ENCODE measurements around the gene C2orf69.
A peak's percentile ranks its signal among the peaks of the same experiment; 100 is the strongest.
"Not testable (repeated sequence)": the region's sequence is repeated elsewhere in the genome, so short reads cannot be mapped to it uniquely, and the experiment has no call there.

Gene C2orf69, protein sequence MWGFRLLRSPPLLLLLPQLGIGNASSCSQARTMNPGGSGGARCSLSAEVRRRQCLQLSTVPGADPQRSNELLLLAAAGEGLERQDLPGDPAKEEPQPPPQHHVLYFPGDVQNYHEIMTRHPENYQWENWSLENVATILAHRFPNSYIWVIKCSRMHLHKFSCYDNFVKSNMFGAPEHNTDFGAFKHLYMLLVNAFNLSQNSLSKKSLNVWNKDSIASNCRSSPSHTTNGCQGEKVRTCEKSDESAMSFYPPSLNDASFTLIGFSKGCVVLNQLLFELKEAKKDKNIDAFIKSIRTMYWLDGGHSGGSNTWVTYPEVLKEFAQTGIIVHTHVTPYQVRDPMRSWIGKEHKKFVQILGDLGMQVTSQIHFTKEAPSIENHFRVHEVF

DNA sequence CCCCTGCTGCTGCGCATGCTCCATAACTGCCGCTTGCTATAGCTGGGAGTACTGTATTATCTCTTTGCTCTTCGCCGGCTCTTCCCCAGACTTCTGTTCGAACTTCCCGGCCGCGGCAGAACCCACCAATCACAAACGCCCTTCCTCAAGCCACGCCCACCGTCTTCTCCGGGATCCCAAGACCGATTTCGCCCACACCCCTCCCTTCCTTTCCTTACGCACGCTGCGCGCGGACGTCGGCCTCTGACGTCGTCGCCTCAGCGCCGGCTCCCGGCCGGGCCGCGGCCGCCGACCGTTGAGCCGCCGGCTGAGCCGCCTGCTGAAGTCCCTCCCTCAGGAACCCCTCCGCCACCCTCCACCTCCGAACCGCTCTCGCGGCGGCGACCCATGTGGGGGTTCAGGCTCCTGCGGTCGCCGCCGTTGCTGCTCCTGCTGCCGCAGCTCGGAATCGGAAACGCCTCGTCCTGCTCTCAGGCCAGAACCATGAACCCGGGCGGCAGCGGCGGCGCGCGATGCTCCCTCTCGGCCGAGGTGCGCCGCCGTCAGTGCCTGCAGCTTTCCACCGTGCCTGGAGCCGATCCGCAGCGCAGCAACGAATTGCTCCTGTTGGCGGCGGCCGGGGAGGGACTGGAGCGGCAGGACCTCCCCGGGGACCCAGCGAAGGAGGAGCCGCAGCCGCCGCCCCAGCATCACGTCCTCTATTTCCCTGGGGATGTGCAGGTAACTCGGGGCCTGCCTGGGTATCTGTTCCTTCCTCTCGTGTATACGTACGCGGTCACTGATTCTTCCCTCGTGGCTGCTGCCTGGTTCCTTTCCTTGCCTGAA is at the start of gene C2orf69:
Gene C2orf69 (plus strand): TSS at position 242 of the 825 bp plus-strand sequence. CDS start 146 bp downstream, at position 388.
- peak; percentile 100 for DNase-seq

DNA sequence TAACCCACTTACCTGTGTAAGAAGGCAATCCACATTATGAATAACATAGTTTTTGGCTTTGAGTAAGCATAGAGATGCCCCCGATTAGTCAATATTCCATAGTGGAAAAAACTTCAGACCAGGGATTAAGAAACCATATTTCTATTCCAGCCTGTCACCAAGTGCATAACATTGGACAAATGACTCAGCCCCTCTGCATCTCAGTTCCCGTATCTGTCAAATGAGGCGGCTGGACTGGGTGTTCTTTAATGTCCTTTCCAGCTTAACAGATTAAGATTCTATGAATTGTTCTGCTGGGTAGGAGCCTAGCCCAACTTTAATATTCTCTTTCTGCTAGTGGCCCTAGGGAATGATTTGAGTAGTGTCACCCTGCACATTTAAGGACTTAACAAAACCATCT is 48.3 kb upstream of the C2orf69 start:
- peak; percentile 59 for DNase-seq

DNA sequence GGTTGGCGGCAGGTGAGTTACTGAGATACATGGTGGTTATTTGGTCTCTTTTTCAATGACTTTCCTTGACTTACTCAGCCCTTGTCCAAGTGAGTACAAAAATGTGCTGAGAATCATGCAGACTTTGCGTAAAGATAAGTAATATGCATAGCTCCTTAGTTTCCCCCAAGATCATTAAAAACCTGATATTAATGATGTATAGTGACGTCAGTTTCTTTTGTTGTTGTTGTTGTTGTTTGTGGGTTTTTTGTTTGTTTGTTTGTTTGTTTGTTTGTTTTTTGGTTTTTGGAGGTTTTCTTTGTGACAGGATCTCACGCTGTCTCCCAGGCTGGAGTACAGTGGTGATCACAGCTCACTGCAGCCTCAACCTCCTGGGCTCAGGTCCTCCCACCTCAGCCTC is 45.2 kb upstream of the C2orf69 start:
- DNase-seq: no peak

DNA sequence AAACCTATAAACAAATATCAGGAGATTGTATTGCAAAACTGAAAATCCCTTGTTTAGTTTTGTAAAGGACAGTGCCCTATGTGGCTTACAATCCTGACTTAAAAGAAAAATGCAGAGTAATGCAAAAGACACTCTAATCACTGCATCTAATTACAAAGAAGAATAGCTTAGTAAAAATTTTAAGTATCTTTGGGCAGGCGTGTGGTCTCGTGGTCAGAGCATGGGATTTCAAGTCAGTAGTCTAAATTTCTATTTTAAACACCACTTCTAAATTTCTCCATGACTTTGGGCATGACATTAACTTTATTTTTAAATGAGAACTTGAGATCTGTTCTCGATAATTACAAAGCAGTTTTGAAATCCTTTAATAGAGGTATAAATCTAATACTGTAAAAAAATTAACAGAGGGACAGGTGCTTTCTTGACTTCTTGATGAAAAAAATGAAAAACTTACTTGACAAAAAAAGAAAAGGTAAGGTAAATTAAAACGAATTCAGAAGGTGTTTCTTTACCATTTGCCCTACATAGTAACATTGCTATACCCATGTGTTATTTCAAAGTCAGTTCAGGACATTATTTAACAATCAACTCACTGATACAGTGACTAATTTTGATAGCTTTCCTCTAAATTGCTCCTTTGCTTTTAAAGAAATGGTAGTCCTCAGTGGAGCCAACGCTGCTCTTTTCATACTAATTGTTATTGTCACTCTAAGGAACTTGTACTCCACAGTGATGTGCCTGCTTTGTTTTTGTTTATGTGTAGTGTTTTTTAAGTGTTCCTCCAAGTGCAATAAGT is 42.5 kb upstream of the C2orf69 start:
- DNase-seq: no peak

DNA sequence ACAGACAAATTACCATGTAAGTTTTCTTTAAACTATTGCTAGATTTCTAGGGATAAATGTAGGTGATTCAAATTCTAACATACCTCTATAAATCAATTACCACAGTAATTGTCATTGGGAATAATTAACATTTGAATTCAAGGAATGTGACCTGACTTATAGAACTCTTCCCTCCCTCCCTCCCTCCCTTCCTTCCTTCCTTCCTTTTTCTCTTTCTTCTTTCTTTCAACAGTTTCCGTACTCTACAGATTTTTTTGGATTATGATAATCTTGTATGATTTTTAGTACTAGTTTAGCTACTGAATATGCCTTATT is 41.9 kb upstream of the C2orf69 start:
- DNase-seq: no peak

DNA sequence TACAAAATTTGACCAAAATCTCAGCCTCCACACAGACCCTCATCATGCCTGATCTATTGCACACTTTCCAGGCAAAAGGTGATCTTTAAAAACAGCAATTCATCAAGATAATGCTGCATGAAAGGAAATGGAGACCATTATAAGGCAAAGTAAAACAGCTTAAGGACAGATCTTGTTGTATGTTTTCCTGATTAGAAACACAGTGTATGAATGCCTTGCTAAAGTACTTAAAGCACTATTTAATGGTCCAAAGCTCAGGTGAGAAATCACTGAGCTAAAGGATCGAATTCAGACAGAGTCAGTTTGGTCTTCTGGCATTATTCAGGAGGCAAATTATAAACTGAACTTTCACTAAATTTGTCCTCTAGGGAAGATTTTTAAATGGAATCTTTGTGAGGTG is 41.4 kb upstream of the C2orf69 start:
- no peak for DNase-seq

DNA sequence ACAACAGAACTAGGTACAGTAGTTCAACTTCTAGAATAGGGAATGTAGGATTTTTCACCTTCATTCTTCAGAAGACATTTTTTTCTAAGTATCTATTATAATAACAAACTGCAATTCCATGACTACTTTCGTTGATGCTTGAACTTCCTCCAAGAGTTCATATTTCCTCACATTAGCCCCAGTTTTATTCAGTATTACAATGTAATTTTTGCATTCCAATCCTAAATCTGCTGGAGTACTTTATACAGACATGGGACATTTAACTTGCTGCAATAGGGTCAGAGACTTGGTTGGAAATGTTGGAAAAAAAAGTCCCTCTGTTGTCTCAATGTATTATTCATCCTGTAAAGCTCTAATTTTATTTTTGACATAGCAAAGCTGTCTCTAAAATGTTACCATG is 40.5 kb upstream of the C2orf69 start:
- DNase-seq: no peak

DNA sequence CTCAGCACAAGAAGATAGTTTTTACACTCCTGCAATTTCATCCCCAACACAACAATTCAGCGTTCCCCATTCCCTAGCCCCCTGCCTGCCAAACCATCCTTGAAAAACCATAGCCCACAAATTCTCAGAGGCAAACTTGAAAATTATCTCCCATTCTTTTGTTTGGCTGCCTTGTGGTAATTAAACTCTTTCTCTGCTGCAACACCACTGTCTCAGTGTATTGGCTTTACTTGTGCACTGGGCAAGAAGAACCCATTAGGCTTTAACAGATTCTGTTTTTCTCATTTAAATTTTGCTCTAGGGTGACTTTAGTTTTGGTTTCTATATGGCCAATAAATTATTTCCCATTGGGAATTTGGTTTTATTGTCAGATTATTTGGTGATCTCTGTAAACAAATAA is 36.9 kb upstream of the C2orf69 start:
- no peak for DNase-seq

DNA sequence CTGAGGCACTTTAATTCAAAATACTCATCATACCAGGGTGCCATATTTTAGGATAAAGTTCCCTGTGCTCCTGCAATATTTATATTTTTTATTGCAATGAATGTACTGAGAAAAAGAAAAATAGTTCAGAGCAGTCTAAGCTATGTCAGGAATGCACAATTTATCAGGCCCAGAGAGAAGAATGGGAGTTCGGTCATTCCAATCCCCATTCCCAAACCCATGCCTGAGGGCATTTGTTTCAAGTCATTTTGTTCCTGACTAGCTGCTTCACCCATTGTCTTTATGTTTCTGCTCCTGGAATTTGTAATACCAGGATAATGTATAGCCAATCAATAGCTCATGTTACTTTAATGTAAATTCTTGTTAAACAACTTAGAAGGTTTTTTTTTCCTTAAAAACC is 35.7 kb upstream of the C2orf69 start:
- DNase-seq: no peak

DNA sequence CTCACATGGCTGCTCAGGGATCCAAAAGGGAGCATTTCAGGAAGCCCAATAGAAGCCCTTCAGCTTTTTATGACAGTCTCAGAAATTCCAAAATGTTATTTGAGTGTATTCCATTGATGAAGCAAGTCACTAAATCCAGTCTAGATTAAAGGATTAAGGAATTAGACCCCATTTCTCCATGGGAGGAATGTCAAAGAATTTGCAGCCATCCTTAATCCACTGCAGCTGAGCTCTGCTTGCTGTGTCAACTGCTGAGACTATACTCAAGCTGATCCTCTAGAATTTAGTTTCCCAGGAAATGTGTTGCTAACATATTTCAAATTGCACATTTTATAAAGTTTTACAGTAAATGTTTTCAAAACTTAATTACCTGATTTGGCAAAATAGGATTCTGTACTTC is 28.4 kb upstream of the C2orf69 start:
- peak; percentile 74 for DNase-seq

DNA sequence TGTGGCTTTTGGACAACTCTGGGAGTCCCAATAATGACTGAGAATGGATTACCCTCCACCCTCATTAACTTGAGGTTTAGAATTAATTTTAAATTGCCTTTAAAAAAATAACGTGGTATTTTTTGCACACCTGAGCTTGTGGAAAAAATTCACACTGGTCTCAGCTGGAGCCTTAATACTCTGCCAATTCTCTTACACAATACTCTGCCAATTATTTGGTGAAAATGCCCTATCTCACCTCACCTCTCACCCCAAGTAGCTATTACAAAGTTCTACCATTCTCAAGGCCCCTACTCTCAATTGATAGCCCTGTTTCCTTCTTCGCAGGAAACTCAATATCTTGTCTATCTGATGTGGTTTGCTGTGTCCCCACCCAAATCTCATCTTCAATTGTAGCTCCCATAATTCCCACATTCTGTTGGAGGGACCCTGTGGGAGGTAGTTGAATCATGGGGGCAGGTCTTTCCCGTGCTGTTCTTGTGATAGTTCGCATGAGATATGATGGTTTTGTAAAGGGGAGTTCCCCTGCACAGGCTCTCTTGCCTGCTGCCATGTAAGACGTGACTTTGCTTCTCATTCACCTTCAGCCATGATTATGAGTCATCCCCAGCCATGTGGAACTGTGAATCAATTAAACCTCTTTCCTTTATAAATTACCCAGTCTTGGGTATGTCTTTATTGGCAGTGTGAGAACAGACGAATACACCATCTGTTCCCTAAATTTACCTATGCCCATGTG is 27.4 kb upstream of the C2orf69 start:
- no peak for DNase-seq

DNA sequence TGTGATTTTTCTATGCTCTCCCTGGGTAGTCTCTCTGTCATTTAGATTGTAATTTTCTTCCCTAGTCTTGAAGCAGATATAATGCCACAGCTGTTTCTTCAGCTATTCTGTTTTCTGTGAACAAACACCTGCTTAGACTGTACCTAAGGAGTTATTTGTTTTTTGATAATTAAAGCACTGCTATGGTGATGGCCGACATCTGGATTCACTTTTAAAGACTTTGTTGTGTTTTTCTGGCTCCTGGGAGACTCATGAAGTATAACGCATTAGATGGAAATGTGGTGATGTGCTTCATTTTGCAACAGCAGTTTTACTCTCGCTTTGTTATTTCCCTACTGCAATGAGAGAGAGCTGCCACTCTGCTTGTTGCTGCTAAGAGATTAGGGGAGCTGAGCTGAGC is 15.7 kb upstream of the C2orf69 start:
- DNase-seq: no peak

DNA sequence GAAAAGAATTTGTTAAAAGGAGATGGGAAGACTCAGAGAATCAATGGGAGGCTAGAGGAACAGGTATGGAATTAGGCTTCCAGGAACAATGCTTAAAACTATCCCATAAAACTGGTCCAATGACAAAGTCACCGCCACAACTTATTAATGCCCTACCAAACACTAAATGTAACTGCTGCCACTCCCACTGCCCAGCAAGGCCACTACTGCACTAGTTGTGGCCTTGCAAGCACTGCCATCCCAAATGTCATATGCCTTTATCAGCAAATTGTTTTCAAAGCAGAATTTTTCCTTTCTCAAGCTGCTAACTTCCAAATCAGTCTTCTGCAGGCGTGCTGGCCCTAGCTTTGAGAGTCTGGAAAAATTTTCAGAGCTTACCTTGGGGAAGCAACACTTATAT is 14.5 kb upstream of the C2orf69 start:
- DNase-seq: no peak

DNA sequence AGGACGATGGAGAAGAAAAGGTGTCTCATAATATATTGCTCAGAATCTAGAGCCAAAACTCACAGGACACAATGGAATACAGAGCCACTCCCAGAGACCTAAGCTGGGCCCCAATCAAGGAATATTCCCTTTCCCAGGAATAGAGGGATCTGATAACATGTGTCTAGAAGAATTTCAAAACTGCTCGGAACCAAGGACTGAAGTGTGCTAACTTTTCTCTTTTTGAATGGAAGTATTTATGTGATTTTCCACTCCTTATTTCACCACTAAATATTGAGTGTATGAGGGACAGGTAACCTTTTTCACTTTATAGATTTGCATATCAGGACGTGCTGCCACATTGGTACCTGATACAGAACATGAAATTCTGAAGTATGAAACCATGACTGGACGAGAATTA is 9.2 kb upstream of the C2orf69 start:
- DNase-seq: no peak

DNA sequence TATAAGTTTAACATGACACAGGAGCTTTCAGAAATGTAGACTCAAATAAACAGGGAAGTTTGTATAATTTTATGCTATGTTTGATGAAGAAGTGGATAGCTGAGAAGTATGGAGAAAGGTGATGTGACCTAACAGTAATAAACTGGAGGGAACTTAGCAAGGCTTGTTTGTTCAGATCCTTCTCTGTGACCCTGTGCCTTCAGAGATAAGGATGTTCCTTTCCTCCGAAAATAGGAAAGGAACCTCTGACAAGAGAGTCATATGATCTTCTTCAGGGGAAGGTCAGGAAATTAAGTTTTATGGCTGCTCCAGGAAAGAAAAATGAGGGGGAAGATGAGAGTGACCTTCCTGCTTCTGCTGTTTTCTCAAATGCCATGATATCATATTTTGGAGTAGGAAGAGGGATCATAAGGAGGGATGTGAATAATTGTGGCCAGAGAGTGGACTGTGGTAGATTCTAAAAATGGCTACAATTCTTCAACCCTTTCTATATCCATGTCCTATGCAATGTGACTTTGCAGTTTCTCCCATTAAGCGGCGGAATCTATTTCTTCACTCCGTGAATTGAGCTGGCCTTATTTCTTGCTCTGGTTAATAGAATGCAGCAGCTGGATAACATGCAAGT is 8.5 kb upstream of the C2orf69 start:
- no peak for DNase-seq

DNA sequence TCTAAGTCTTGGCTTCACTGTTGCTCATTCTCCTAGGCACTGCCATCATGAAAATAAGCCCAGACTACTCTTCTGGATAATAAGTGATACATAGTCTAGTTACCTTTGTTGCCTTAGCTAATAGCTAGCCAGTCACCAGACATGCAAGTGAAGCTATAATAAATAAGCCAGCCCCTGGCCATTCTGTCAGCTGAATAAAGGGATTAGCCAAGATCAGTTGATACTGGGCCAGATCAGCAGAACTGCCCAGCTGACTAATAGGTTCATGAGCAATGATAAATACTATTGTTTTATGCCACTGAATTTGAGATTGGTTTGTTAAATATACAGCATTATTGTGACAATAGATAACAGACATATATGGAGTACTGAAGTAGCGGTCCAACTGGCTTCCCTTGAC is 8.0 kb upstream of the C2orf69 start:
- DNase-seq: peak; percentile 84

DNA sequence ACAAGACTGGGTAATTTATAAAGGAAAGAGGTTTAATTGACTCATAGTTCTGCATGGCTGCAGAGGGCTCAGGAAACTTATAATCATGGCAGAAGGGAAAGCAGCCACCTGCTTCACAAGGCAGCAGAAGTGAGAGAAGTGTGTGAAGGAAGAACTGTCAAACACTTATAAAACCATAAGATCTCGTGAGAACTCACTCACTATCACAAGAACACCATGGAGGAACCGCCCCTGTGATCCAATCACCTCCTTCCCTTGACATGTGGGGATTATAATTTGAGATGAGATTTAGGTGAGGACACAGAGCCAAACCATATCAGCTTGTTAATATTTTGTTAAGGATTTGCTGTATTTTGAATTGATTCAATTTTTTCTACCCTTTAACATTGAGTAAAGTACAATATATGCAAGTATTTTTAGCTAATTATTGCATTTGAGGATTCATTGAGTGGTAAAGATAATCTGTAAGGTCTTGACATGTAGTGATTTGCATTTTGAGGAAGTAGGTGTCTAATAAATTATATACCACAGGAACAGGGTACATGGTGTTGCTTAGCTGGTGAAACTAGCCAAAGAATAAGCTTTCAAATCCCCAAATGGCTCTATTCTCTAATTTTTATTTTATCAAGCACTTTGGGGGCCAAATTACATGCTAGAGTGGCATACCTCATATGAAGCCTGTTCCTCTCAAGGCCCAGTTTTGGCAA is 3.9 kb upstream of the C2orf69 start:
- no peak for DNase-seq

DNA sequence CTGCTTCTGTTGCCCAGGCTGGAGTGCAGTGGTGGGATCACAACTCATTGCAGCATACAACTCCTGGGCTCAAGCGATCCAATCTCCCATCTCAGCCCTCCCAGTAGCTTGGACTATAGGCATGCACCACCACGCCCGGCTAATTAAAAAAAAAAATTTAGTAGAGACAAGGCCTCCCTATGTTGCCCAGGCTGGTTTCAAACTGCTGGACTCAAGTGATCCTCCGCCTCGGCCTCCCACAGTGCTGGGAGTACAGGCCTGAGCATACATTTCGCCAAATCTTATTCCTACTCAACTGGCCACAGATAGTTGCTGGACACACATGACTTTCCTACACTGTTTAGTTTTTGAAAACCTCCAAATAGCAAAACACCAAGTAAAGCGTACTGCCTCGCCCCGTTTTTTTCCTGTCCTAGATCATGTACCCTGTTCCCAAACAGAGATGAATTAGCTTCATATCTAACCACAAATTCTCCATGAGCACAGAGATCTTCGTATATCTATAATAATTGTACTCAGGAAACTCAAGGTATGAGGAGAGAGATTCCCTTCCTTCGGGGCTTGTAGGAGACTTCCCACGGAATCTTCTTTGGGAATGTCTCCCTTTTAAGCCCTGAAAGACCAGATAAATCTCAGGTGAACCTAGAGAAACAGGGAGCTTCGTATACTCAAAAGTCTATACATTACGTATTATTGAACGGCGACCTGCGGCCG is 598 bp upstream of the C2orf69 start:
- DNase-seq: no peak

DNA sequence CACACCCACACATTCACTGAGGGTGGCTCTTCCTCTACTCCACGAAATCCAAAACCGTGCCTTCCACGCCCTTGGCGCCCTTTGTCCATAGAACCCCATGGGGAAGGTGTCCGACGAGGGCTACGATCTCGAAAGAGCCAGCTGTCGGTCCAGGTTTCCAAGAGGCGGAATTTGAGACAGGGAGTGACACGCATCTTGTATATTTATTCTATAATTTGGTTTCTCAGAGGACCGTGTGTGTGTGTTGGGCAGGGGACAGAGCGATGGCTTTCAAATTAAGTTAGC is 726 bp downstream of the C2orf69 start:
- no peak for DNase-seq

DNA sequence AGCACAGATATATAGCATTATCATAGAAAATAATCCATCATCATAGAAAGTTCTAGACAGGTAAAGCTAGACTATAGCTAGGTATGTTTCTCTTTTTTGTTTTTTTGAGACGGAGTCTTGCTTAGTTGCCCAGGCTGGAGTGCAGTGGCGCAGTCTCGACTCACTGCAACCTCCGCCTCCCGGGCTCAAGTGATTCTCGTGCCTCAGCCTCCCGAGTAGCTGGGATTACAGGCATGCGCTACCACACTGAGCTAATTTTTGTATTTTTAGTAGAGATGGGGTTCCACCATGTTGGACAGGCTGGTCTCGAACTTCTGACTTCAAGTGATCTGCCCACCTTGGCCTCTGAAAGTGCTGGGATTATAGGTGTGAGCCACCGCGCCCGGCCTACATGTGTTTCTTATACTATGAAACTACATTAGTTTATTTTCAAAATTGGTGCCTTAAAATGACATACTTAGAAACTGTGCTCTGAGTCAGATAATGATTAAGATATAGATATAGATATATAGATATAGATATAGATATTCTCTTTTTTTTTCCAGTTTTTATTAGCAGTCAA is 1.5 kb downstream of the C2orf69 start:
- not testable (repeated sequence) for DNase-seq

DNA sequence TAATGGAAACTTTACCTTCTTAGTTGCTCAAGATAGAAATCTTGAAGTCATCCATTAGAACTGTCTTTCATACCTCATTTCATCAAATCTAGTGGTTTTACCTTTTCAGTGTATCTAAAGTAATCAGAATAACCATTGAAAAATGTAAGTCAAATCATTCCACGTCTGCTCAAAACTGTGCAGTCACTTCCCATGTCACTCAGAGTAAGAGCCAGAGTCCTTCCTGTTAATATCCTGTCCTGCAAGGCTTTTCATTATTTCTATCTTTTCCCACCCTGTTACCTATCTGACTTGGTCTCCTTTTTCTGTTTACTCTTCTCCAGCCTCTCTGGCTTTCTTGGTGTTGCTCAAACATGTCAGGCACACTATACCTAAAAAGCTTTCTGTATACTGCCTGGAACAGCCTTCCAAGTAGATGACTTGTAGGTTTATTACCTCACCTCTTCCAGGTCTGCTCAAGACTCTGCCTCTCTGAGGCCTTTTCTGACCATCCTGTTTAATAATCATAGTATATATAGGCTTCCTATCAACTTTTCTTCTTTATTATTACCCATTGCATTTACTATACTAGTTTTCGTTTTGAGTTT is 3.4 kb downstream of the C2orf69 start:
- DNase-seq: no peak

Measured in NCI-H82 (cell line).